Fibroblast of mammary gland (primary cell): ENCODE results near the gene TNFAIP3.

ENCODE experiments used
- DNase-seq: peaks from one replicate; pipeline ENCODE4 v3.0.0-alpha.2; 2010; ENCODE audit warnings: low read depth
- H3K4me3 ChIP-seq: 2 replicates; pipeline ENCODE4 v1.5.1; 2011; ENCODE audit warnings: low read depth, mild to moderate bottlenecking, low read length, moderate library complexity; ENCODE audit not compliant: control insufficient read depth
- CTCF ChIP-seq: conservative IDR thresholded peaks from 2 replicates; pipeline ENCODE4 v1.5.1; 2011; ENCODE audit warnings: low read depth, low read length, inconsistent platforms; ENCODE audit not compliant: control insufficient read depth, insufficient read depth

The TNFAIP3 gene

GRCh38 chr6:137919837-137920730 is 53.0 kb downstream of the TNFAIP3 start:
- H3K4me3 ChIP-seq = no peak overlapping the region
- no peak for DNase-seq
- no peak for TF ChIP-seq CTCF

GRCh38 chr6:137921823-137922222 is 54.8 kb downstream of the TNFAIP3 start:
- no peak for DNase-seq

GRCh38 chr6:137923866-137924653 is 57.0 kb downstream of the TNFAIP3 start:
- no peak for TF ChIP-seq CTCF
- DNase-seq = peak; percentile 56
- no peak overlapping the region for H3K4me3 ChIP-seq

More at GRCh38 chr6:137921823-137922222, 54.8 kb downstream of the TNFAIP3 start:
- no peak overlapping the region for H3K4me3 ChIP-seq
- no peak for TF ChIP-seq CTCF

GRCh38 chr6:137925141-137925698 is 58.2 kb downstream of the TNFAIP3 start:
- H3K4me3 ChIP-seq = no peak overlapping the region
- DNase-seq = no peak
- no peak for TF ChIP-seq CTCF

- TF ChIP-seq CTCF = no peak
- peak; percentile 88 for DNase-seq
- no peak overlapping the region for H3K4me3 ChIP-seq
Measured at GRCh38 chr6:137926207-137926731, 59.2 kb downstream of the TNFAIP3 start.

GRCh38 chr6:137926985-137927384 is 59.9 kb downstream of the TNFAIP3 start:
- H3K4me3 ChIP-seq = no peak overlapping the region
- DNase-seq = no peak
- no peak for TF ChIP-seq CTCF
